GM21529 (cell line): ENCODE measurements around the gene ZNF385D.

Experiments
- ATAC-seq: cut with Tn5 transposase; IDR thresholded peaks from one replicate; pipeline ENCODE4 v1.9.1; 2021; ENCODE audit not compliant: unreplicated experiment

Gene ZNF385D

DNA sequence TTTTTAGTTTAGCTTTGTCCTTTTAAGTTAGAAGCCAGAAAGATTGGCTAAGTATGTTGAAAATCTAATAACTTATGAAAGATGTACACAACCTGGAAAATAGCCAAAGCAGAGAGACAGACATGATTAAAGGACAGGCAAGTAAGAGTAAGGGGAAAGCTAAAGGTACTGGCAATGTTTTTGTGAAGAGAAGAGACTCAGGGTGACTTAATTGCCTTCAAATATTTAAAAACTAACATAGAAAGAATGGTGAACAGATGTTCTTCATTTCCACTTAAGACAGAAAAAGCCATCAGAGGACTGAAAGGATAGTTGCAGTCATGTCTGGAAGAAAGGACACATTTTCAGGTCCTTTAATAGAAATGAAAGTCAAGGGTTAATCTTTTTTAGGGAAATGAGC lies 68.8 kb downstream of the ZNF385D start:
- no peak for ATAC-seq

DNA sequence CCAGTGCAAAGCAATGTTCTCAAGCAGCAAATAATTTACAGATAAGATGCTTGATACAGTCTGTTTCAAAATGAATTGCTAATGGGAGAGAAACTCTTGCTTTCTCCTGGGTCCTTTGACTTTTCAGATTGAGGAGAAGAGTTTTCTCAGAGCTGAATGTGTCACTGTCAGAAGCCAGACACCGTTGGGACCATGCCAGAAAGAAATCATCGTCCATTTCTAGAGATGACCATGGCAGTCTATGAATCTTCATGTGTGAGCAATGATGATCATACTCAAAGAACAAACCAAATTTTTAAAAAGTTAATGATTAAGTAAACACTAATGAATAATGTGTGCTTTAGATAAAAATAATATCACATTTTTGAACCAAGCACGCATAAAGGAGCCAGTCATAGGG lies 77.6 kb downstream of the ZNF385D start:
- ATAC-seq = no peak

DNA sequence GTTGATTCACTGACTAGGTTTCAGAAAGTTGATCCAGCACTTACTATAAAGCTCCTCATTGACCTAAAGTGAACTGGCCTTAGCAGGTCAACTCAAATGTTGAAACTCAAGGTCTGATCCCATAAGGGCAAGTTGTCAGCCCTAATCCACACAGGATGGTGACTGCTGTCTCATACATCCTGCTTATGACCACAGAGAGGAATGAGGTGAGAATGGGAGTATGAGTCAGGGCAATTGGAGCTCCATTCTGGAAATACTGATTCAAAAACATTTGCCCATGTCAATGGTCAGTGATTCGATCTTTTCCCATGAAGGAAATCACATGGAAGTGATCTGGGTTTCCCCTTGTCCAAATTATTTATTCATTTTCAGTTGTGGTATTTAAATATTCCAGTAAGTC lies 78.7 kb downstream of the ZNF385D start:
- ATAC-seq = no peak

DNA sequence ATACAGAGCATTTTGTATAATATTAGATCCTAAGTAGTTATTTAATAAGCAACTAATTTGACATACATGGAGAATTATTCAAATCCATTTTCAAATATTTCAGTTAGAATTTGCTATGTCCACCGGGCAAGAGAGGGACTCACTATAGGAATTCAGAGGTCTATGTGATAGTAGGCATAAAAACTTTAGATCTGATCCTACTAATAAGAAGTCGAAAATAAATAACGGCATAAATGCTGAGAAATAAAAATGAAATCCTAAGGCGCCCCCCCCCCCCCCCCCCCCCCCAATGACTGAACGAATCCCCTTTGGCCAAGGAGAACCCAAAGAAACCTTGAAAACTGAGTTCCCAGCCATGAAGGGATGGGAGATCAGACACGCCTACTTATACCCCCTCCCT lies 80.6 kb downstream of the ZNF385D start:
- ATAC-seq = no peak

DNA sequence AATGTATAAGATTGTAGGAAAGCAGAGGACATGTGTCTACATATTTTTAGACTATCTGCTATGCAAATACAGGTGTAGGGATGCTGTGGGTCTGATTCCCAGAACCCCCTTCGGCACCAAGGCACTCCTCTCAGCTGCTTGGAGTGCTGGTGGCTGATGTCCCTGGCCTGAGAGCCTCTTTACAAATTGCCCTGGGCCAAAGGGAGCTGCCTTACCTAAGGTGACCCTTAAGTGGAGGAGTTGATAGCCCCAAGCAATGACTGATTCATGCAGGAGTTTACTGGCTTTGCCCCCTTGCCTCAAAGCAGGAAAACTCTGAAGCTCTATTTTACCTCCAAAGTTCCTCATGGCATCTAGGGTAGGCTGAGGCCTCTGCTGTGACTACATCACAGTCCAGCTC lies 83.0 kb downstream of the ZNF385D start:
- ATAC-seq = no peak

DNA sequence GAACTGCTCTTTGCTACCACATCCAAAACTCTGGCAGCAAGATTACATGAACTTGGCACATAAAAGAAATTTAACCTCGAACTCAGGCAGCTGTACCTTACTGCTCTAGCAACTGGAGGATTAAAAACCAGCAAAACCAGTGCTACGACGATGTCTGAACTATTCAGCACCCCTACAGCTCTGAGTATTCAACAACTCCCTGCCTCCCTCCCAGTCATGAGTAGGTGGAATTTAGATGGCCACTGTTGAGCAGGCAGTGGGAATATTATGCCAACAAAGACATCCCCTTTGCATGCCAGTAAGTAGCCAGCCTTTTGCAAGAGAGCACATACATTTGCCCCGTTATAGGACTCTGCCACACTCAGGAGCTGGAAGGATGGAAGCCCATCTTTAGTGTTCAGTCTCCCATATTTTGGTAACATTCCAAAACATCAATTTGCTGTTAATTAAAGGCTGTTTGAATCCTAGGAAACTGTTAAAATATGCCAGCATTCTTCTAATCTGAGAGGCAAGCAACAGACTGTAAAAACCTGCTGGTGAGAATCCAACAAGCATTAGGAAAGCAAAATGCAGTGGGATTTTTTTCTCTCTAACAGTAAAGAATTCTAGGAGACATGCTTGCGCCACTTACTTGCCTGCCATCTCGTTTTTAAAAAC lies 85.4 kb downstream of the ZNF385D start:
- ATAC-seq = no peak

DNA sequence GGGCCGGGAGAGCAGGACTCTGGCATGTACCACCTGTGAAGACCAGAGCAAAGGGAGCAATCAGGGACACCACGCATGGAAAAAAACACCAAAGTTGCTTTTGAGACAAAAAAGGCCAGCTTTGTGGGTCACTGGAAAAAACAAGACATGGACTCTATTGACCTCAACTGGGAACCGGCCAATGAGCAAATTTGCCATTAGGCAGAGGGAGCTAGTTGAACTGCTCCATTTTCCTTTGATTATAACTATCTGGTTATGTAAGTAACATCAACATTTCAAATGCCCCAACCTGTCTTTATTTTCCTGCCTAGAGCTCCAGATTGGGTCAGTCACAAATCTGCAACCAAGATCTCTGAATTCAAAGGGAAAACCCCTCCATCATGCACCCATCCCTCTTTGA lies 86.0 kb downstream of the ZNF385D start:
- no peak for ATAC-seq

DNA sequence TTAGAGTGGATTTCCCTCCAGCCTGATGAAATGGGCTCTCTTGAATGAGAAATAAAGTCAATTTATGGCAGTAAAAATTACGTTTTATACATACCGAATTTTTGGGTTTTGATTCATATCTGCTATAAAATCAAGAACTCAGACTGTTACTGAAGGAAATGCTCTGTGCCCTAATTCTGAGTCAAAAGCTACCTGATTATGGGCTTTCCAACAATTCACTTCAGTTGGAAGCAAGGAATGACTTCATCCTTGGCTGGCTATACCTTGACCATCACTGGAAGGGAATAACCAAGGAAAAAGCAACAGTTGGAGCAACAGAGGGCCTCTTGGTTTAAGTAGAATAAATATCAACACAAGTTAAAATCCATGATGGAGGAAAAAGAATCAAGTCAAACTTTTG lies 88.6 kb downstream of the ZNF385D start:
- no peak for ATAC-seq

DNA sequence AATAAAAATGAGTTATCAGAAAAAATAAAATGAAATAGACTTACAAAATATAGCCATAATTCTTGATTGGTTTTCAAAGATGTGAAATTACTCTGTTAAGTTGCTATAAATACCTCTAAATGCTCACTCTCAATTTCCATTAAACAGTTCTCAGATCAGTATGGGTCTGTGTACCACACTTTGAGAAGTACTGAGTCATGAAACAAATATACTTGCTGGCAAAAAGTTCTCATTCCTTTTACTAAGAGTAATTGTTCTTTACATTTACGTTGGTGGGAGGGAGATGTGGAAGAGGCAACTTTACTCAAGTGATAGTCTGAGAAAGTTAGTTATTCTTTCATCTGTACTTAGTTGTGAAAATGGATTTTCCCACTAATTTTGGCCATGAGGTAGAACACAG lies 96.3 kb downstream of the ZNF385D start:
- ATAC-seq = no peak

DNA sequence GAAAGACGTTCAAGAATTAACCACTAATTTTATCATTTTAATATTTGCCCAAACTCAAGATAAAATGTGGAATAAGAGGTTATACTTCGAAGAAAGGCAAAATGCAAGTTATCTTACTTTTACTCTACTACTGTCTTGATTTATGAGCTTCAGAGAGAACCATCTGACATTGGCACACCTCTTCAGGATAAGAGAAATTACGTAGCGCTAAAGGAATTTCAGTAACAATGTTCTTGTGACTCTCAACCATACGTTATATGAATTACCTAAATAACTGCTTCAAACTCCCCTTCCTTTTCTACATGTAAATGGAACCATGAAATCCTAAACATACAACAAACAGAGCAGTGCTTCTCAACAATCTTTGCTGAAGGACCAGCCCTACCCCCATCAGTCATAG lies 96.8 kb downstream of the ZNF385D start:
- no peak for ATAC-seq

DNA sequence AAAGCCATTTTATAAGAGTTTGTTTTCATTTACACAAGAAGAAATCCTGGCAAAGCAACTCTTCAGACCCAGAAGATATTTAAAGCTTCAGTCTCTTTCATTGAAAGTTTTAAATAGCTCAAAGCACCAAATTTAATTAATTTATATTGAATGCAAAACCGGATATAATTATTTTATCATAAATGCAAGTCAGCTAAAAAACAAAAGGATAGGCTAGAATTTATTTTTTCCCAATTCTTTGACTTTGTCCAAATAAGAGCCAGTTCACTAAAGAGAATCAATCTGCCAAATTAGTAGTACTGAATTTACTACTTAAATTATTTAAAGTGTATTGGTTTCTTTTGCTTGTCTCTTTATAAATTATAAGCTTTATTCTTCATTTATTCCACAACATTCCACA lies 101.5 kb downstream of the ZNF385D start:
- ATAC-seq = no peak

DNA sequence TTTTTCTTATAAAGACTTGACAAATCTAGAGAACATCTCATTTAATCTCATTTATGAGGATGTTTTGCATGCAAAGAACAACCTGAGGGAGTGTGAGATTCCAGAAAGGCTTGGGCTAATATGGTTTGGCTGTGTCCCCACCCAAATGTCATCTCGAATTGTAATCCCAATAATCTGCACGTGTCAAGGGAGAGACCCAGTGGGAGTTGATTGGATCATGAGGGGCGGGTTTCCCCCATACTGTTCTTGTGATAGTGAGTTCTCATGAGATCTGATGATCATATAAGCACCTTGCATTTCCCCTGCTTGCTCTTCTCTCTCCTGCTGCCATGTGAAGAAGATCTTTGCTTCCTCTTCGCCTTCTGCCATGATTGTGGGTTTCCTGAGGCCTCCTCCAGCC lies 103.0 kb downstream of the ZNF385D start:
- ATAC-seq = no peak

DNA sequence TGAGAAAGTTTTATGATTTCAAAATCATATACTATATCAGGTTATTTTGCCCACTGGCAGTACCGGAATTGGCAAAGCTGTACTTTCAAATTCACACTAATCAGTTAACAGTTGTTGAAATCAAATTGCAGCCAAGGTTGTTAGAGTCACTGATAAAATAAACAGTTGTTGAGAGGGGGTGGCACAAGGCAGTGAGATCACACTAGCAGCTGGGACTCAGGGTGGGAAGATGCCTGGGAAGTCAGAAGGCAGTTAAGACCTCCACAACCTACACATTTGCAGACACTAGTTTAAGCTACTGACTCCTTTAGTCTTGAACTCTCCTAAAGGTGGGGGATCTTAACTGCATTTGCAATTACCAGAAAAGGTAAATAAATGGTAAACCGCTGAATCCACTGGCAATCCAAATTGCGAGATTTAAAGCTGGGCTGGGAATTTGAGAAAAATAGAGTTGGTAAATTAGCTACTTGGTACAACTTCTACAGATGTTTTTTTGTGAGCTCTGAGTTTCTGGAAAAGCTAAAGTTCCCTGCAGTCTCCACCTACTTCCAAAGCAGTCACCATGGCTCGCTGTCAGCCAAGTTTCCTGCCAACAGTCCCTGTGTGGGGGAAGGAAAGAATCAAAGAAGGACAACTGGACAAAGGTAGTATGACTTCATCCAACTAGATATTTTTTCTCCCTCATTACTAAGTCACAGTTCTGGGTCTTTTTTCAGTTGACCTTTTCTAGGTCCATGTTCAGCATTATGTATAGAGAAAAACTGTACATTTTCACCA lies 105.7 kb downstream of the ZNF385D start:
- ATAC-seq = no peak

DNA sequence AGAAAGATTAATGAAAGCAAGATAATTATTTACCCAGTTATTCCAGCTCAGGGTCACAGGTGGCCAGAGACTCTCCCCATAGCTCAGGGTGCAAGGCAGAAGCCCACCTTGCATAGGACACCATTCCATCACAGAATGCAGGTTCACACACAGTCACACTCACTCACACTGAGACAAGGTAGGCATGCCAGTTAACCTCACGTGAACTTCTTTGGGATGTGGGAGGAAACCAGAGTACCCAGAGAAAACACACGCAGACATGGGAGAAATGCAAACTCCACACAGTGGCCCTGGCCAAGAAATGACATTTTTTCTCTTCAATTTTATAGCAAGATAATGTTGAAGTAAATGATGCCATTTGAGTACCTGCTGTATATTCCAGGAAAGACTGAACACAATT lies 106.7 kb downstream of the ZNF385D start:
- no peak for ATAC-seq

DNA sequence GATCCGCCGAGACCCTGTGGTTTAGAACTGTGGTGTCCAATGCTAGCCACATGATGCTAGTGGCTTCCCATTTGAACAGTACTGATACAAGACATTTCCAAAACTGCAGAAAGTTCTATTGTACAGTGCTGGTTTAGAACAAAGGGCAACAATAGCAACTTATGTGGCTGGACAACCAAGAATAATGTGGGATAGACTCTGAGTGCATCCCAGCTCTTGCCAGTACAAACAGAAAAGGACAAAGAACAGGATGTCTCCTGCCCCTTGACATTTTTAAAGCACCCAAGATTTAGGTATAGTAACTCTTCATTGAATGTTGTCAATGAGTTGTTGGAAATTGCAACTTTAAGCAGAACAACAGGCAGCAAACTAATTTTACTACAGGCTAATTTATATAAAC lies 107.3 kb downstream of the ZNF385D start:
- no peak for ATAC-seq

DNA sequence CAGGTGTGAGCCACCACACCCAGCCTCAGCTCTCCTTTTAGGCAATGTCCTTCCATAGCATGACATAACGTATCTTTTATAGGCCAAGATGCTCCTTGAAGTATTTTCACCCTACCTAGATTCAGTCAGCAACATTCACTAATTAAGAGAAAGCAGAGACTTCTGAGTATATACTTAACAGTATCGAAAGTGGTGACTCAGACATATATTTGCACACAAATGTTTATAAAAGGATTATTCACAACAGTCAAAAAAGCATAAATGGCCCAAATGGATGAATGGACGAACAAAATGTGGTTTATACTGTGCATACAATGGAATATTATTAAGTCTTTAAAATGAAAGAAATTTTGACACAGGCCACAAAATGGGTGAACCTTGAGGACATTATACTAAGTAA lies 108.6 kb downstream of the ZNF385D start:
- ATAC-seq = no peak

DNA sequence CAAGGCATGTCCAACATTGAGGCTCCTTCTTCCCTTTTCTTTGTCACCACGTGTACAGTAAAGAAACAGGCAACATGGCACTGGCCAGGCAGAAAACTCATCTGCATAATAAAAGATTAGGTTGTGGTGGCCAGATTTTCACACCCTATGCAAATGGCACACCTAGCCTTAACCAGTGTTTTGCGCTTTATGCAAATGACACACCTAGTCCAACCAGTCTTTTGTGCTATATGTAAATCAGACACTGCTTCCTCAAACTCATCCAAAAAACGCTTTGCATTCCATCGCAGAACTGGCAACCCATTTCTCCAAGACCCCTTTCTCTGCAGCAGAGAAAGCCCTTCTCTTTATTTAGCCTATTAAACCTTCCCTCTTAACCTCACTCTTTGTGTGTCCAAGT lies 109.1 kb downstream of the ZNF385D start:
- ATAC-seq = no peak

DNA sequence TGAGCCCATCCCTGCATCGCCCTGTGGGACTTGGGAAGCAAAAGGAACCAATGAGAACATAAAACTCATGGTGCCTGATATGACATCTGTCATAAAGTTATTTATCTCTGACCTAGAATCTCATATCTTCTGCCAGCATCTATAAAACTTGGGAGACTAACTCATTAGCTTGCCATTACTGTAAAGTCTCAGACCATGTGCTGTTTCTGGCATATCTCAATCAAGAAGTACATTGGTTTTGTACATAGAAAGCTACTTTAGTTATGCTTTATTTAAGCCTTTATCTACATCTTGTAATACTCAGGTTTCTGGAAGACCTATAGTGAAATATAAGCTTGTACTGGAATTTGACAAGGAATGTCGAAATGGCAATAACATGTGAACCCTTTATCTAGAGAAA lies 112.5 kb downstream of the ZNF385D start:
- ATAC-seq = no peak

DNA sequence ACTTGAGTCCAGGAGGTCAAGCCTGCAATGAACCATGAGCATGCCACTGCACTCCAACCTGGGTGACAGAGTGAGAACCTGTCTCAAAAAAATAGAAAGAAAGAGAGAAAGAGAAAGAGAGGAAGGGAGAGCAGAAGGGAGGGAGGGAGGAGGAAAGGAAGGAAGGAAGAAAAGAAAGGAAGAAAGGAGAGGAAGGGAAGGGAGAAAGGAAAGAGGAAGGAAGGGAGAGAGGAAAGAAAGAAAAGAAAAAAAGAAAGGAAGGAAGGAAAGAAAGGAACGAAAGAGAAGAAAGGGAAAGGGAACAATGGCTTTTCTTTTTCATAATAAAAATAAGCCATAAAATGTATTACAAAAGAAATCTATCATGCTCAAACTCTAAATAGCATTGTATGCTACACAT lies 116.9 kb downstream of the ZNF385D start:
- no peak for ATAC-seq

DNA sequence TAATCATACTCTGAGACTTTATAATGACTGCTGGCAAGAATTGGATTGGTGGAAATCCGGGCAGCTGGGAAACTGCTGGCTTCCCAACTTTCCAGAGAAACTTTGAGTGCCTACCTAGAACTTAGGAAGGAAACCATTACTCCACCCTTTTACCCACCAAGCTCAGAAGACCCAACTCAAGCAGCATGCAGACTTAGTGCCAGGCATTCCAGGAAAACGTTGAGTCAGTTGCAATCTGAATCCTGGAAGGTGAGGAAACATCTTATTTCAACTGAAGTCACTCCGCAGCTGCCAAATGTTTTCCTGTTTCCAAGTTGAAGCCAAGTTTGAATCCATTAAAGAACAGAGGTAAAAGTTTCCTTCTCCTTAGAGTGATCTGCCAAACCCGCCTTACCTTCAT lies 126.5 kb downstream of the ZNF385D start:
- no peak for ATAC-seq

DNA sequence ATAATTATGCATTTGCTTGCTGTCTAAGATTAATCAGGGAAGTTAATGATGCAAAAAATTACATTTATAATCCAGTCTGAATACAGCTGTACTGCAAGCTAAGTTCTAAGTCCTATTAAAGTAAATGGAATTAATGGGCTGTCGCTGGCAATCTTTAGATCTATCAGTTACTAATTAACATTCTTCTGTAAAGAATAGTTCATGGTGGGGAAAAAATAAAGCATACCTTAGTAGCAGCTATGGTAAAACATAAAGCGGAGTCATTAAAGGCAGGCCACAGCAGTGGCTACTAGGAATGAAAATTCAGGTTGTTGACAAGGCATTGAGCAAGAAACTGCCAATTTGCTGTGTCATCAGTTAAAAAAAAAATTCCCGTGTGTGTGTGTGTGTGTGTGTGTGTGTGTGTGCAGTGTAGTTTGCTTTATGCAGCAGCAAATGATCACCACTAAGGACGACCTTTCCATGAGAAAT lies 129.8 kb downstream of the ZNF385D start:
- ATAC-seq = no peak

DNA sequence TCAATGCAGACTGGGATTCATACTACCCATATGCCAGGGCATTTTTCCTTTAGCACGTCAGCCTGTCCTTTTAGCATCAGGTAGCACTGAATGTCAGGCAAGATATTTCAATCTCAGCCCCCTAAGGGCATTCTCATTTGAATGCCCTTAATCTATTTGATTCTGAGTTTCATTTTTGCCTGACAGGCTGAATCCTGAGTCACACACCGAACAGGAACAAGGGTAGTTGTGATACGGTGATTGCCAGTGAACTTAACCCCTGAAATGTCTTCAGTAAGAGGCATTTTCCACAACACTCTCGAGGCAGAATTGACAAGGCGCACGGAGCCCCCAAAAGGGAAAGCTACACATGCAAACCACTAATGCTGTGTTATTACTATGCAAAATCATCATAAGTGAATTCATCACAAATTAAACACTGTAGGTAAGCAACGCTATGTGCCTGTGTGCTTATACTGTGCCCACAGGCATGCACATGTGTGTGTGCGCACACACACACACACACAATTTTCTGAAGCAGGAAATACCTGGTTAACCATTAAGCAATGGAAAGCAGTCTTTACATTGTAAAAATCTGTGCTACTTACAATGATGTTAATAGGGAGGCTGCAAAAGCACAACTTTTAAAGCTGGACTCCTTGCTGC lies 130.4 kb downstream of the ZNF385D start:
- ATAC-seq = no peak
